ENCODE measurements around the gene SHPK.

SHPK gene

GRCh38 chr17:3630781-3631180 is 5.3 kb downstream of the SHPK start:
- Histone ChIP-seq H3K9ac (ENCODE audit: low read length) (no peak overlapping the region), H3K4me3 (ENCODE audit: low read depth, low read length, poor library complexity, severe bottlenecking) (no peak overlapping the region), H3K27me3 (ENCODE audit: insufficient read depth, low read length) (no peaks in the 10 kb centered on the region), H3K9me2 (ENCODE audit: low read depth, low read length) (no peaks in the 10 kb centered on the region), H2AFZ (ENCODE audit: low read length) (no peak overlapping the region), H3F3A (ENCODE audit: insufficient read depth, low read length) (no peaks in the 10 kb centered on the region), H3K9me3 (ENCODE audit: low read length) (no peaks in the 10 kb centered on the region), H3K27ac (ENCODE audit: low read depth, low read length, poor library complexity, severe bottlenecking) (no peak overlapping the region), H4K20me1 (ENCODE audit: insufficient read depth, low read length) (no peaks in the 10 kb centered on the region), H3K79me2 (ENCODE audit: insufficient read depth, low read length) (no peaks in the 10 kb centered on the region), H3K36me3 (ENCODE audit: insufficient read depth, low read length) (peaks cover 39% of the 10 kb centered on the region), H3K4me2 (ENCODE audit: low read length) (no peak overlapping the region), H3K4me1 (ENCODE audit: insufficient read depth, low read length, severe bottlenecking) (peaks cover 3% of the 10 kb centered on the region)
- TF ChIP-seq, protein P1, sequence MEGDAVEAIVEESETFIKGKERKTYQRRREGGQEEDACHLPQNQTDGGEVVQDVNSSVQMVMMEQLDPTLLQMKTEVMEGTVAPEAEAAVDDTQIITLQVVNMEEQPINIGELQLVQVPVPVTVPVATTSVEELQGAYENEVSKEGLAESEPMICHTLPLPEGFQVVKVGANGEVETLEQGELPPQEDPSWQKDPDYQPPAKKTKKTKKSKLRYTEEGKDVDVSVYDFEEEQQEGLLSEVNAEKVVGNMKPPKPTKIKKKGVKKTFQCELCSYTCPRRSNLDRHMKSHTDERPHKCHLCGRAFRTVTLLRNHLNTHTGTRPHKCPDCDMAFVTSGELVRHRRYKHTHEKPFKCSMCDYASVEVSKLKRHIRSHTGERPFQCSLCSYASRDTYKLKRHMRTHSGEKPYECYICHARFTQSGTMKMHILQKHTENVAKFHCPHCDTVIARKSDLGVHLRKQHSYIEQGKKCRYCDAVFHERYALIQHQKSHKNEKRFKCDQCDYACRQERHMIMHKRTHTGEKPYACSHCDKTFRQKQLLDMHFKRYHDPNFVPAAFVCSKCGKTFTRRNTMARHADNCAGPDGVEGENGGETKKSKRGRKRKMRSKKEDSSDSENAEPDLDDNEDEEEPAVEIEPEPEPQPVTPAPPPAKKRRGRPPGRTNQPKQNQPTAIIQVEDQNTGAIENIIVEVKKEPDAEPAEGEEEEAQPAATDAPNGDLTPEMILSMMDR (IDR thresholded peaks at IDR 0.05; ENCODE audit: low read length): no peak
- TF ChIP-seq EZH2 (IDR thresholded peaks at IDR 0.05; ENCODE audit: borderline replicate concordance, low read length): no peak

DNA sequence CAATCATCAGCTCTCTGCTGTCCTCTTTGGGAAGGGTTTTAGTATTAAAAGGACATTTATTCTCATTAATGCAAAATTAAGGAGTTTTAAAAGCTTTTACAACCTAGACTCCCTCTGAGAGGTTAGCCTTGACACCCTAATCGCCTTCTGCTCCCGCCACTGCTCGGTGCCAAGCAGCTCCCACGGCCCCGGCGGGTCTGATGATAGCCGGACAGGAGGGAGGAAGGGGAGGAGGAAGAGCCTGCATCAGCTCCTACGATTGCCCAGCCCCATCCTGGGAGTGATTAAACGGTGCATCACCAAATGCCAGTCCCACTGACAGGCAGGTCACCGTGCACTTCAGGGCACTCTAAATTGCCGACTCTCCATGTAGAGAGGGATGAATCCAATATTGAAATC is 8.3 kb downstream of the SHPK start:
- TF ChIP-seq EZH2 (IDR thresholded peaks at IDR 0.05; ENCODE audit: borderline replicate concordance, low read length): no peak
- TF ChIP-seq, protein P1 (IDR thresholded peaks at IDR 0.05; ENCODE audit: low read length): no peak
- Histone ChIP-seq H3K4me3 (ENCODE audit: low read depth, low read length, poor library complexity, severe bottlenecking) (no peak overlapping the region), H3F3A (ENCODE audit: insufficient read depth, low read length) (no peaks in the 10 kb centered on the region), H4K20me1 (ENCODE audit: insufficient read depth, low read length) (no peaks in the 10 kb centered on the region), H3K27me3 (ENCODE audit: insufficient read depth, low read length) (no peaks in the 10 kb centered on the region), H3K27ac (ENCODE audit: low read depth, low read length, poor library complexity, severe bottlenecking) (no peak overlapping the region), H3K9ac (ENCODE audit: low read length) (no peak overlapping the region), H3K36me3 (ENCODE audit: insufficient read depth, low read length) (peaks cover 55% of the 10 kb centered on the region), H3K79me2 (ENCODE audit: insufficient read depth, low read length) (no peaks in the 10 kb centered on the region), H3K4me1 (ENCODE audit: insufficient read depth, low read length, severe bottlenecking) (no peaks in the 10 kb centered on the region), H2AFZ (ENCODE audit: low read length) (no peak overlapping the region), H3K4me2 (ENCODE audit: low read length) (no peak overlapping the region), H3K9me3 (ENCODE audit: low read length) (no peaks in the 10 kb centered on the region), H3K9me2 (ENCODE audit: low read depth, low read length) (no peaks in the 10 kb centered on the region)

GRCh38 chr17:3626831-3627768 is 8.9 kb downstream of the SHPK start:
- TF ChIP-seq, protein P1 (IDR thresholded peaks at IDR 0.05; ENCODE audit: low read length): no peak
- no peak for TF ChIP-seq EZH2 (IDR thresholded peaks at IDR 0.05; ENCODE audit: borderline replicate concordance, low read length)
- H3K79me2 ChIP-seq (ENCODE audit: insufficient read depth, low read length): no peaks in the 10 kb centered on the region
- H3K4me2 ChIP-seq (ENCODE audit: low read length): no peak overlapping the region
- H2AFZ ChIP-seq (ENCODE audit: low read length): no peak overlapping the region
- H3K9me2 ChIP-seq (ENCODE audit: low read depth, low read length): no peaks in the 10 kb centered on the region
- no peaks in the 10 kb centered on the region for H3K27me3 ChIP-seq (ENCODE audit: insufficient read depth, low read length)
- H3K9ac ChIP-seq (ENCODE audit: low read length): no peak overlapping the region
- H3K36me3 ChIP-seq (ENCODE audit: insufficient read depth, low read length): peaks cover 50% of the 10 kb centered on the region
- H3K4me3 ChIP-seq (ENCODE audit: low read depth, low read length, poor library complexity, severe bottlenecking): no peak overlapping the region
- H3F3A ChIP-seq (ENCODE audit: insufficient read depth, low read length): no peaks in the 10 kb centered on the region
- no peaks in the 10 kb centered on the region for H3K9me3 ChIP-seq (ENCODE audit: low read length)
- H3K4me1 ChIP-seq (ENCODE audit: insufficient read depth, low read length, severe bottlenecking): no peaks in the 10 kb centered on the region
- H4K20me1 ChIP-seq (ENCODE audit: insufficient read depth, low read length): no peaks in the 10 kb centered on the region
- no peak overlapping the region for H3K27ac ChIP-seq (ENCODE audit: low read depth, low read length, poor library complexity, severe bottlenecking)

Measured in OCI-LY1 (cell line).